SU-DHL-6 (cell line): ENCODE results near the gene ELMO2.

ENCODE experiments used
- H2AFZ ChIP-seq: fragments of 200-600 bp; sonication (generic); 2 replicates; pipeline ENCODE4 v1.6.1; 2014; ENCODE audit warnings: low read depth, mild to moderate bottlenecking, moderate library complexity, mixed read lengths, antibody characterized with exemption, low read length; ENCODE audit not compliant: severe bottlenecking
- H3F3A ChIP-seq: fragments of 200-600 bp; shearing (Covaris generic); 2 replicates; pipeline ENCODE4 v1.6.0; 2016; ENCODE audit warnings: antibody characterized with exemption, mild to moderate bottlenecking; ENCODE audit not compliant: insufficient read depth
- H3K27ac ChIP-seq: fragments of 200-600 bp; sonication (generic); 2 replicates; pipeline ENCODE4 v1.5.1; 2016; ENCODE audit warnings: low read depth, mild to moderate bottlenecking, low read length, moderate library complexity, mixed read lengths
- H3K27me3 ChIP-seq: fragments of 200-600 bp; sonication (generic), shearing (Covaris generic); 2 replicates; pipeline ENCODE4 v1.6.0; 2014; ENCODE audit warnings: mild to moderate bottlenecking, low read length
- H3K36me3 ChIP-seq: fragments of 200-600 bp; sonication (generic); 2 replicates; pipeline ENCODE4 v1.6.1; 2014; ENCODE audit warnings: mild to moderate bottlenecking, low read length, mixed read lengths
- H3K4me2 ChIP-seq: fragments of 300-600, 200-600 bp; shearing (Covaris generic), sonication (generic); 2 replicates; pipeline ENCODE4 v1.6.0; 2014; ENCODE audit warnings: low read length, low read depth, mild to moderate bottlenecking; ENCODE audit not compliant: poor library complexity, severe bottlenecking
- H3K4me3 ChIP-seq: fragments of 200-600 bp; sonication (generic); 2 replicates; pipeline ENCODE4 v1.5.1; 2014; ENCODE audit warnings: antibody characterized with exemption, low read length, mild to moderate bottlenecking, mixed read lengths; ENCODE audit not compliant: insufficient read depth, poor library complexity, severe bottlenecking
- H3K79me2 ChIP-seq: fragments of 200-600 bp; sonication (generic); 2 replicates; pipeline ENCODE4 v1.6.1; 2014; ENCODE audit warnings: mild to moderate bottlenecking, low read length, moderate library complexity; ENCODE audit not compliant: insufficient read depth
- H3K9ac ChIP-seq: fragments of 200-600 bp; sonication (generic); 2 replicates; pipeline ENCODE4 v1.7.0; 2014; ENCODE audit warnings: mild to moderate bottlenecking, low read length
- H3K9me2 ChIP-seq: fragments of 200-600 bp; sonication (generic); replicated peaks from 2 replicates; pipeline ENCODE4 v1.6.1; 2014; ENCODE audit warnings: low read length; ENCODE audit not compliant: insufficient read depth
- H3K9me3 ChIP-seq: fragments of 200-600 bp; sonication (generic); 2 replicates; pipeline ENCODE4 v1.6.1; 2014; ENCODE audit warnings: low read length, mixed read lengths; ENCODE audit not compliant: insufficient read depth
- H4K20me1 ChIP-seq: fragments of 200-600 bp; sonication (generic); 2 replicates; pipeline ENCODE4 v1.6.1; 2014; ENCODE audit warnings: low read depth, mild to moderate bottlenecking, antibody characterized with exemption, low read length, moderate library complexity, mixed read lengths
- CTCF ChIP-seq: fragments of 200-600 bp; sonication (generic); IDR thresholded peaks from one replicate; pipeline ENCODE4 v1.5.1; 2017; ENCODE audit warnings: antibody characterized with exemption, mild to moderate bottlenecking, low read length, moderate library complexity; ENCODE audit not compliant: insufficient read depth, poor library complexity, severe bottlenecking
- EZH2phosphoT487 ChIP-seq: fragments of 200-600 bp; sonication (generic), shearing (Covaris generic); conservative IDR thresholded peaks from 2 replicates; pipeline ENCODE4 v1.6.1; 2018; ENCODE audit warnings: mild to moderate bottlenecking, antibody characterized with exemption, low read length, moderate library complexity, mixed read lengths

Gene ELMO2

GRCh38 chr20:46377518-46377917 is 28.9 kb downstream of the ELMO2 start:
- no peak overlapping the region for H3K4me2 ChIP-seq
- TF ChIP-seq CTCF (no peak), EZH2phosphoT487 (no peak)
- no peaks in the 10 kb centered on the region for H3K9me2 ChIP-seq
- H2AFZ ChIP-seq: no peak overlapping the region
- no peaks in the 10 kb centered on the region for H3F3A ChIP-seq
- H3K9ac ChIP-seq: no peak overlapping the region
- H3K4me3 ChIP-seq: no peak overlapping the region
- no peaks in the 10 kb centered on the region for H3K79me2 ChIP-seq
- H4K20me1 ChIP-seq: no peaks in the 10 kb centered on the region
- H3K27ac ChIP-seq: no peak overlapping the region
- H3K9me3 ChIP-seq: no peaks in the 10 kb centered on the region
- no peaks in the 10 kb centered on the region for H3K27me3 ChIP-seq
- no peaks in the 10 kb centered on the region for H3K36me3 ChIP-seq

DNA sequence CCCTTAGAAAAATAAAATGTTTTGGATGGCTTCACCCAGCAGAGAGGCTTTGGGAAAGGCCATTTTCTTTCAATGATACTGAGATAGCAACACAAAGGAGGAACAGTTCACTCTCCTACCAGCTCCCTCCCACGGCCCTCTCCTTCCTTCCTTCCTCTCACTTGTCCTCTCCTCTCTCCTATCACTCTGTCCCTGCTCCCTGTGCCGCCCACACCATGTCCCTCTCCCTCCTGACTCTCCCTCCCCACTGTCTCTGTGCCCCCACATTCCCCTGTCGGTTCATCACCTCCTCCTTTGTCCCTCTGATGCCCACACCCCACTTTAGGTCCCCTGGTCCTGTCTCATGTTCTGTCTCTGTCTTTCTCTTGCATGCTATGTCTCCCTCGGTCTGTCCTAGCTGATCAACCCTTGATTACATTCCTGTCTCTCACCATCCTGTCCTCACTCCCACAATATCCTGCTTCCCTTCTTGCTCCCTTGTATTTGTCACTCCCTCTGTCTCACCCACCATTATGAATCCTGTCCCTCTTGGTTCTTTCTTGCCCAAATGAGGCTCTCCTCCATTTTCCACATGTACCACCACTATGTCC is 30.1 kb downstream of the ELMO2 start:
- H3K4me2 ChIP-seq: no peak overlapping the region
- no peaks in the 10 kb centered on the region for H3K79me2 ChIP-seq

GRCh38 chr20:46375771-46376170 is 30.6 kb downstream of the ELMO2 start:
- Histone ChIP-seq H3K27me3 (no peaks in the 10 kb centered on the region), H3K79me2 (no peaks in the 10 kb centered on the region), H4K20me1 (no peaks in the 10 kb centered on the region), H3K9ac (no peak overlapping the region), H3K9me2 (no peaks in the 10 kb centered on the region), H3K9me3 (no peaks in the 10 kb centered on the region), H3K4me2 (no peak overlapping the region), H3F3A (no peaks in the 10 kb centered on the region), H2AFZ (no peak overlapping the region), H3K4me3 (no peak overlapping the region), H3K36me3 (no peaks in the 10 kb centered on the region), H3K27ac (no peak overlapping the region)
- no peak for TF ChIP-seq EZH2phosphoT487
- no peak for TF ChIP-seq CTCF

More for the DNA sequence above, 30.1 kb downstream of the ELMO2 start:
- Histone ChIP-seq H3F3A (no peaks in the 10 kb centered on the region), H2AFZ (no peak overlapping the region), H3K4me3 (no peak overlapping the region), H3K9me3 (no peaks in the 10 kb centered on the region), H4K20me1 (no peaks in the 10 kb centered on the region), H3K27ac (no peak overlapping the region), H3K9me2 (no peaks in the 10 kb centered on the region), H3K27me3 (no peaks in the 10 kb centered on the region), H3K9ac (no peak overlapping the region), H3K36me3 (no peaks in the 10 kb centered on the region)
- TF ChIP-seq EZH2phosphoT487 (no peak), CTCF (no peak)
